GM19025 (cell line): Measurements from ENCODE around the gene DDX54.
A peak's percentile ranks its signal among the peaks of the same experiment; 100 is the strongest.

Source experiments
- ATAC-seq: cut with Tn5 transposase; IDR thresholded peaks from one replicate; pipeline ENCODE4 v1.9.1; 2021; ENCODE audit warnings: mild to moderate bottlenecking, low read depth, moderate library complexity; ENCODE audit not compliant: unreplicated experiment

DDX54 gene

DNA sequence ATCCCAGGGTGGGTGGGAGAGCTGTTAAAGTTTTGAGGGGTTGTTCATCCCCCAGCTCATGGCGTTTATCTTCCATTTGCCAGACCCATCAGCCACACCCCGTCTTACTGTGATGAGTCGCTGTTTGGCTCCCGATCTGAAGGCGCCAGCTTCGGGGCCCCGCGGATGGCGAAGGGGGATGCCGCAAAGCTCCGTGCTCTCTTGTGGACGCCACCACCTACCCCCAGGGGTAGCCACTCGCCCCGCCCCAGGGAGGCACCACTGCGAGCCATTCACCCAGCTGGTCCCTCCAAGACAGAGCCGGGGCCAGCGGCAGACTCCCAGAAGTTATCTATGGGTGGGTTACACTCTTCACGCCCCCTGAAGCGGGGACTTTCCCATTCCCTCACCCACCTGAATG is 5.9 kb upstream of the DDX54 start:
- no peak for ATAC-seq

DNA sequence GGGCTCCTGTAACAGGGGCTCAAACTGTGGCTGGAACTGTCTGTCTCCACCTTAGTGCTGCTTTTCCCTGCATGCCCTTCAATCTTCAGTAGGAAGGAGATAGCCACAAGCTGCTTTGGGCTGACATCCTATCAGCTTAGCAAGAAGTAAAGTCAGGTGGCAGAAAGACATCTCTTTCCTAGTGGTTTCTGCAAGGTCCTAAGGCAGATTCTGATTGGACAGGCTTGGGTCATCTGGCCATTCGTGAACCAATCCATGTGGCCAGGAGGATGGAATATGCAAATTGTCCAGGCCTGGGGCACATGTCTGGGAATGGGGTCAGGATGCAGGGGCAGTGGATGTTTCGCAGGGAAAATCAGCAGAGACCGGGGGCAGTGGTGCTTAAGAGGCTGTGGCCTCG is 5.5 kb upstream of the DDX54 start:
- no peak for ATAC-seq

DNA sequence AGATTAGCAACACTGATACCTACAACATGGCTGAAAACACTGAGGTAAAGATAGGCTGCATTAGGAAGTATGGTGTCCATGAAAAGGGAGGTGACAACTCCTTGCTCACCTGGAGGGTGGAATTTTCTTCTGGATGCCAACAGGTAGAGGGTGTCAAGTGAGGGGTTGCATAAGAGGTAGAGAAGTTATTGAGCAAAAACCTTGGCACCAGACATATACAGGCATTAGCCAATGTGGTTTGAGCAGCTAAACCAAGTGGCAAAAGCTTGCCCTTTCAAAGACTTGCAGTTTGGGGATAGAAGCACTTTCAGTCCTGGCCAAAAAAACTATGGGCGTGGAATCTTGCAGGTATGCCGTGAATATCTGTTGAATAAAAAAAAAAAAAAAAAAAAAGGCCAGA is 4.1 kb upstream of the DDX54 start:
- ATAC-seq: no peak

- no peak for ATAC-seq
Measured at GRCh38 chr12:113186666-113187325, 1.5 kb upstream of the DDX54 start.

- ATAC-seq: no peak
Measured at GRCh38 chr12:113186033-113186365, 721 bp upstream of the DDX54 start.

GRCh38 chr12:113184900-113185179 is 438 bp downstream of the DDX54 start:
- peak; percentile 73 for ATAC-seq

GRCh38 chr12:113184098-113184899 is 979 bp downstream of the DDX54 start:
- peak; percentile 38 for ATAC-seq

DNA sequence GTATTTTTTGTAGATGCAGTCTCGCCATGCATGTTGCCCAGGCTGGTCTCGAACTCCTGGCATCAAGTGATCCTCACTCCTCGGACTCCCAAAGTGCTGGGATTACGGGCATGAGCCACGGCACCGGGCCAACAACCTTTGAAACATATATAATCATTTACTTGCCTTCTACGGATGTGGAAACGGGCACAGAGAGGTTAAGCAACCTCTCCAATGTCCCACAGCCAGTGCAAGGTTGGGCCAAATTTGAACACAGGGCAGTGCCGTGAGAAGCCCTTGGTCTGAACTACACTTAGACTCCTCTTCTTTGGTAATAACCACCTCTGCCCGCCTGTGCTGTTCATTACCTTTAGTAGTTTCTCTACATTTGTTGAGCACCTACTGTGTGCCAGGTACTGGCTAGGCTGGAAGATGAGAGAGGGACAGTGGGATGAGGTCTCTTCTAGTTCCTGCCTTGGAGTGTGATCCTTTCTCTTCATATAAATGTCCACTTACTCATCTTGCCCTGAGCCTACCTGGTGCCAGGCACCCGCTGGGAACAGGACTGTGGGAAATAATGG is 2.2 kb downstream of the DDX54 start:
- ATAC-seq: no peak

GRCh38 chr12:113181975-113182374 is 3.3 kb downstream of the DDX54 start:
- ATAC-seq: no peak

DNA sequence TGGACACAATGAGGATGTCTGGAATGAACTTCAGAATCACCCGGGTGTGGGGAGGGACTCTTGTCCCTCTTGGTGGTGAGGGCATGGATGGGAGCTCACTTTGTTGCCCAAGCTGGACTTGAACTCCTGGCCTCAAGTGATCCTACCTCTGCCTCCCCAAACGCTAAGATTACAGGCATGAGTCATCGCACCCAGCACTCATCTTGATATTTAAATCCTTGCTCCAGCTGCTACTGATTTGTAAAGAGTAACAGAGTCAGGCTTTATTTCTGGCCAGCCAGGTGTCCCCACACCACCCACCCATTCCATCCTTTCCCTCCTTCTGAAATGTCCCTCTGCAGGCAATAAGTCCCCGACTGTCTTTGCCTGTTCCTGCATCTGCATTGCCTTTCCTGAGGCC is 4.9 kb downstream of the DDX54 start:
- no peak for ATAC-seq

GRCh38 chr12:113179023-113179422 is 6.3 kb downstream of the DDX54 start:
- no peak for ATAC-seq

DNA sequence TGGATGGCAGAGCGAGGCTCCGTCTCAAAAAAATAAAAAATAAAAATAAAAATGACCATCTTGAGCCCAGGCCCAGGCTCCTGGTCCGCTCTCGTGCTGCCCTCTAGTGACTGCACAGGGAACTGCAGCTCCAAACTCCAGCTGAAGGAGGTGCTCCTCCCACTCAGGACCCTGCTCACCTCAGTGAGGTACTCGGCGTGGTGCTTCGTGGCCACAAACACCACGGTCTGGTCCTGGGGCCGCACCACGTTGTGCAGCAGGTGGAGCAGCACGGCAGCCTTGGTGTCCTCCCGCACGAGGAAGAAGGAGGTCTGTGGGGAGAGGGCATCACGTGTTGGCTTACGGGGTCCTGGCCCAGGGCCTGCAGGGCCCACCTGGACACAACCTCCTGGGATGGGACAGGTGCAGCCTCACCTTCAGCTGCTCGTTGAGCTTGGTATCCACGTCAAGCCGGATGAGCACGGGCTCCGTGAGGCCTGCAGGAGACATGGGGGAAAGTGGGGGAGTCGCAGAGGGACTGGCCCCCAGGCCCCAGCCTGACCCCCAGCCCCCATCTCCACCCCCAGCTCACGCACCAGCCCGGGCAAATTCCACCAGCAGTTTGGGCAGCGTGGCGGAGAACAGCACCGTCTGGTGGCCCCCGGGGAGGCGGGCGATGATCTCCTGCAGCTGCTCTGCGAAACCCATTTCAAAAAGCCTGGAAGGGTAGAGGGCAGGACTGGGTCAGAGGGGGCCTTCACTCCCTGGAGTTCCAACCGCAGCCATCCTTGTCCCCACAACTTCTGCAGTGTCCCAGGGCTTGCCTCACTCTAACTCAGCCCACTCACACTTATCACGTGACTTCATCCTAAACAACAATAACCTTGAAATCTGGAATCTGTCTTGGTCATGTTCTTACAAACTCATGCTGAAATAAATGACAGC is 10.6 kb downstream of the DDX54 start:
- ATAC-seq: no peak

DNA sequence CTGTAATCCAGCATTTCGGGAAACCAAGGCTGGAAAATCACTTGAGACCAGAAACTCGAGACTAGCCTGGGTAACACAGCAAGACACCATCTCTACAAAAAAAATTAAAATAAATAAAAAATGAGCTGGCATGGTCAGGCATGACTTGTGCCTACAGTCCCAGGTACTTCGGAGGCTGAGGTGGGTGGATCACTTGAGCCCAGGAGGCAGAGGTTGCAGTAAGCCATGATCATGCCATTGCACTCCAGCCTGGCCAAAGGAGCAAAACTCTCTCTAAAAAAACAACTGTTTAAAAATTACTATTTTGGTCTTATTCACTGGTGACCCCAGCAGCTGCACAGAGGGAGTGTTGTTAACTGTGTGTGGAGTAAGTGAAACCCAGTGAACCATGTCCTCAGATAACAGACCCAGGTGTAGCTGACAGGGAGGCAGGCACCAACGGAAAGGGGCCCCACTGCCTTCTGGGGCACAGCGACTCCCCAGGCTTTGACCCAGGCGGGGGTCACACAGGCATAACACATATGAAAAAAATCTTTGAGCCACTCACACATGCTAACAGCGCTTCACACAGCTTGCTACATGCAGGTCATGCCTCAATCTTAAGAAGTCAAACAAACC is 12.1 kb downstream of the DDX54 start:
- no peak for ATAC-seq

GRCh38 chr12:113172185-113172584 is 13.1 kb downstream of the DDX54 start:
- ATAC-seq: no peak

- no peak for ATAC-seq
Measured at GRCh38 chr12:113171543-113171942, 13.7 kb downstream of the DDX54 start.

GRCh38 chr12:113170926-113171325 is 14.4 kb downstream of the DDX54 start:
- no peak for ATAC-seq

DNA sequence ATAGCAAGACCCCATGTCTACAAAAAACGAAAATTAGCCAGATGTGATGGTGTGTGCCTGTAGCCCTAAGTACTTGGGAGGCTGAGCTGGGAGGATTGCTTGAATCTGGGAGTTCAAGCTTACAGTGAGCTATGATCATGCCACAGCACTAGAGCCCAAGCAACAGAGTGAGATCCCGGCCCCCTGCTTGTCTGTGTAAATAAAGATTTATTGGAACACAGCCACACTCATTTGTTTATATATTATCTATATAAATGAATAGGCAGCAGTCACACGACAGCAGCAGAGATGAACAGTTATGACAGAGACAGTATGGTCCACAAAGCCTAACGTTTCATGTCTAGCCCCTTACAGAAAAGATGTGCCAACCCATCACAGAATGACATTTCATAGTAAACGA is 14.8 kb downstream of the DDX54 start:
- ATAC-seq: no peak

GRCh38 chr12:113169697-113170096 is 15.6 kb downstream of the DDX54 start:
- no peak for ATAC-seq

GRCh38 chr12:113167868-113168267 is 17.4 kb downstream of the DDX54 start:
- ATAC-seq: no peak

GRCh38 chr12:113165521-113166450 is 19.5 kb downstream of the DDX54 start:
- ATAC-seq: no peak
